ENCODE results near the gene FUZ.

Gene FUZ

GRCh38 chr19:49836176-49837008 is 23.3 kb upstream of the FUZ start:
- H3K9me3 ChIP-seq (replicated peaks in 1 of 2; ENCODE audit: control insufficient read depth in 2 of 2, insufficient read depth in 1 of 2, low read depth in 1 of 2, low read length in 2 of 2), result no peaks in the 10 kb centered on the region
- H4K8ac ChIP-seq (ENCODE audit: low read depth, low read length), result no peak overlapping the region
- H2BK120ac ChIP-seq (ENCODE audit: low read depth, low read length), result no peak overlapping the region
- WGBS, 2 donors (ENCODE audit: extremely low coverage in 2 of 2, insufficient read length in 2 of 2, insufficient replicate concordance in 1 of 2), result no CpG with 5 or more reads among the region's 20 CpGs
- no peak overlapping the region for H2BK15ac ChIP-seq (ENCODE audit: low read length)
- no peak overlapping the region for H3K9ac ChIP-seq (ENCODE audit: low read depth, low read length, poor library complexity)
- no peak overlapping the region for H2AFZ ChIP-seq (ENCODE audit: low read length)
- H3K4ac ChIP-seq (ENCODE audit: low read length), result no peak overlapping the region
- no peak overlapping the region for H3K4me2 ChIP-seq (ENCODE audit: insufficient read depth, low read length, poor library complexity, severe bottlenecking)
- no peak overlapping the region for H3K27ac ChIP-seq (replicated peaks; ENCODE audit: low read length)
- no peaks in the 10 kb centered on the region for H3K4me1 ChIP-seq (ENCODE audit: control insufficient read depth in 2 of 2, insufficient read depth in 1 of 2, low read depth in 1 of 2, low read length in 2 of 2)
- no peak overlapping the region for H2BK12ac ChIP-seq (ENCODE audit: low read length)
- H3K36me3 ChIP-seq (replicated peaks in 1 of 2; ENCODE audit: control insufficient read depth in 2 of 2, insufficient read depth in 2 of 2, low read length in 2 of 2), result peaks cover 71 to 99% of the 10 kb centered on the region in 2 donors
- H2BK5ac ChIP-seq (ENCODE audit: low read length), result no peak overlapping the region
- no peak for DNase-seq (ENCODE audit: low spot score)
- H3K14ac ChIP-seq (ENCODE audit: low read length), result no peak overlapping the region
- no peak overlapping the region for H3K23ac ChIP-seq (ENCODE audit: low read depth, low read length, poor library complexity)
- no peak overlapping the region for H4K91ac ChIP-seq (ENCODE audit: low read depth, low read length, poor library complexity)
- peaks cover 3% of the 10 kb centered on the region for H3K79me1 ChIP-seq (ENCODE audit: low read depth, low read length)
- no peak overlapping the region for H3K18ac ChIP-seq (ENCODE audit: low read length)
- no peak overlapping the region for H2AK5ac ChIP-seq (ENCODE audit: low read depth, low read length)
- H3K27me3 ChIP-seq (ENCODE audit: control insufficient read depth in 3 of 3, insufficient read depth in 3 of 3, low read depth in 1 of 3, low read length in 3 of 3), result no peaks in the 10 kb centered on the region
- no peak overlapping the region for H3K4me3 ChIP-seq (ENCODE audit: low read length in 2 of 2)

- H4K8ac ChIP-seq (ENCODE audit: low read depth, low read length), result no peak overlapping the region
- no peak overlapping the region for H2AK5ac ChIP-seq (ENCODE audit: low read depth, low read length)
- H4K91ac ChIP-seq (ENCODE audit: low read depth, low read length, poor library complexity), result no peak overlapping the region
- no peak overlapping the region for H3K23ac ChIP-seq (ENCODE audit: low read depth, low read length, poor library complexity)
- H3K27me3 ChIP-seq (ENCODE audit: control insufficient read depth in 3 of 3, insufficient read depth in 3 of 3, low read depth in 1 of 3, low read length in 3 of 3), result no peaks in the 10 kb centered on the region
- no peak overlapping the region for H2BK12ac ChIP-seq (ENCODE audit: low read length)
- no peak overlapping the region for H3K4me2 ChIP-seq (ENCODE audit: insufficient read depth, low read length, poor library complexity, severe bottlenecking)
- DNase-seq (ENCODE audit: low spot score), result no peak
- no peak overlapping the region for H2BK120ac ChIP-seq (ENCODE audit: low read depth, low read length)
- no peak overlapping the region for H3K9ac ChIP-seq (ENCODE audit: low read depth, low read length, poor library complexity)
- H2BK15ac ChIP-seq (ENCODE audit: low read length), result no peak overlapping the region
- H3K4me1 ChIP-seq (ENCODE audit: control insufficient read depth in 2 of 2, insufficient read depth in 1 of 2, low read depth in 1 of 2, low read length in 2 of 2), result no peaks in the 10 kb centered on the region
- no peak overlapping the region for H3K18ac ChIP-seq (ENCODE audit: low read length)
- H3K4ac ChIP-seq (ENCODE audit: low read length), result no peak overlapping the region
- peaks cover 5% of the 10 kb centered on the region for H3K79me1 ChIP-seq (ENCODE audit: low read depth, low read length)
- no peak overlapping the region for H3K27ac ChIP-seq (replicated peaks; ENCODE audit: low read length)
- no peaks in the 10 kb centered on the region for H3K9me3 ChIP-seq (replicated peaks in 1 of 2; ENCODE audit: control insufficient read depth in 2 of 2, insufficient read depth in 1 of 2, low read depth in 1 of 2, low read length in 2 of 2)
- H2AFZ ChIP-seq (ENCODE audit: low read length), result no peak overlapping the region
- no peak overlapping the region for H3K4me3 ChIP-seq (ENCODE audit: low read length in 2 of 2)
- H2BK5ac ChIP-seq (ENCODE audit: low read length), result no peak overlapping the region
- H3K14ac ChIP-seq (ENCODE audit: low read length), result no peak overlapping the region
- H3K36me3 ChIP-seq (replicated peaks in 1 of 2; ENCODE audit: control insufficient read depth in 2 of 2, insufficient read depth in 2 of 2, low read length in 2 of 2), result peaks cover 69 to 100% of the 10 kb centered on the region in 2 donors
- no CpG with 5 or more reads among the region's 12 CpGs for WGBS, 2 donors (ENCODE audit: extremely low coverage in 2 of 2, insufficient read length in 2 of 2, insufficient replicate concordance in 1 of 2)
These were observed 22.5 kb upstream of the FUZ start for GRCh38 chr19:49835562-49835961.

- Histone ChIP-seq H3K27ac (replicated peaks; ENCODE audit: low read length) (no peak overlapping the region), H3K79me1 (ENCODE audit: low read depth, low read length) (peaks cover 9% of the 10 kb centered on the region), H2AK5ac (ENCODE audit: low read depth, low read length) (no peak overlapping the region), H4K91ac (ENCODE audit: low read depth, low read length, poor library complexity) (no peak overlapping the region), H3K18ac (ENCODE audit: low read length) (no peak overlapping the region), H3K4me3 (ENCODE audit: low read length in 2 of 2) (no peak overlapping the region), H3K4me2 (ENCODE audit: insufficient read depth, low read length, poor library complexity, severe bottlenecking) (no peak overlapping the region), H3K27me3 (ENCODE audit: control insufficient read depth in 3 of 3, insufficient read depth in 3 of 3, low read depth in 1 of 3, low read length in 3 of 3) (no peaks in the 10 kb centered on the region), H3K9me3 (replicated peaks in 1 of 2; ENCODE audit: control insufficient read depth in 2 of 2, insufficient read depth in 1 of 2, low read depth in 1 of 2, low read length in 2 of 2) (no peaks in the 10 kb centered on the region), H2BK5ac (ENCODE audit: low read length) (no peak overlapping the region), H3K4ac (ENCODE audit: low read length) (no peak overlapping the region), H2BK15ac (ENCODE audit: low read length) (no peak overlapping the region), H2BK12ac (ENCODE audit: low read length) (no peak overlapping the region), H3K14ac (ENCODE audit: low read length) (no peak overlapping the region), H3K36me3 (replicated peaks in 1 of 2; ENCODE audit: control insufficient read depth in 2 of 2, insufficient read depth in 2 of 2, low read length in 2 of 2) (peaks cover 62 to 98% of the 10 kb centered on the region in 2 donors), H3K23ac (ENCODE audit: low read depth, low read length, poor library complexity) (no peak overlapping the region), H2AFZ (ENCODE audit: low read length) (no peak overlapping the region), H3K4me1 (ENCODE audit: control insufficient read depth in 2 of 2, insufficient read depth in 1 of 2, low read depth in 1 of 2, low read length in 2 of 2) (no peaks in the 10 kb centered on the region), H2BK120ac (ENCODE audit: low read depth, low read length) (no peak overlapping the region), H3K9ac (ENCODE audit: low read depth, low read length, poor library complexity) (no peak overlapping the region), H4K8ac (ENCODE audit: low read depth, low read length) (no peak overlapping the region)
- WGBS, 2 donors (ENCODE audit: extremely low coverage in 2 of 2, insufficient read length in 2 of 2, insufficient replicate concordance in 1 of 2), result no CpG with 5 or more reads among the region's 7 CpGs
- no peak for DNase-seq (ENCODE audit: low spot score)
These were observed 20.5 kb upstream of the FUZ start for GRCh38 chr19:49833599-49833998.

- H3K9me3 ChIP-seq (replicated peaks in 1 of 2; ENCODE audit: control insufficient read depth in 2 of 2, insufficient read depth in 1 of 2, low read depth in 1 of 2, low read length in 2 of 2), result no peaks in the 10 kb centered on the region
- no peak overlapping the region for H3K18ac ChIP-seq (ENCODE audit: low read length)
- H3K4ac ChIP-seq (ENCODE audit: low read length), result no peak overlapping the region
- no peak overlapping the region for H2BK5ac ChIP-seq (ENCODE audit: low read length)
- H2BK12ac ChIP-seq (ENCODE audit: low read length), result no peak overlapping the region
- WGBS, 2 donors (ENCODE audit: extremely low coverage in 2 of 2, insufficient read length in 2 of 2, insufficient replicate concordance in 1 of 2), result no CpG with 5 or more reads among the region's 9 CpGs
- H2BK15ac ChIP-seq (ENCODE audit: low read length), result no peak overlapping the region
- H3K4me3 ChIP-seq (ENCODE audit: low read length in 2 of 2), result no peak overlapping the region
- no peak overlapping the region for H4K91ac ChIP-seq (ENCODE audit: low read depth, low read length, poor library complexity)
- H3K27ac ChIP-seq (replicated peaks; ENCODE audit: low read length), result no peak overlapping the region
- no peak overlapping the region for H3K9ac ChIP-seq (ENCODE audit: low read depth, low read length, poor library complexity)
- H4K8ac ChIP-seq (ENCODE audit: low read depth, low read length), result no peak overlapping the region
- H3K23ac ChIP-seq (ENCODE audit: low read depth, low read length, poor library complexity), result no peak overlapping the region
- no peak for DNase-seq (ENCODE audit: low spot score)
- no peak overlapping the region for H2AFZ ChIP-seq (ENCODE audit: low read length)
- peaks cover 11% of the 10 kb centered on the region for H3K79me1 ChIP-seq (ENCODE audit: low read depth, low read length)
- H3K14ac ChIP-seq (ENCODE audit: low read length), result no peak overlapping the region
- no peak overlapping the region for H2AK5ac ChIP-seq (ENCODE audit: low read depth, low read length)
- no peaks in the 10 kb centered on the region for H3K27me3 ChIP-seq (ENCODE audit: control insufficient read depth in 3 of 3, insufficient read depth in 3 of 3, low read depth in 1 of 3, low read length in 3 of 3)
- H2BK120ac ChIP-seq (ENCODE audit: low read depth, low read length), result no peak overlapping the region
- peaks cover 57 to 95% of the 10 kb centered on the region in 2 donors for H3K36me3 ChIP-seq (replicated peaks in 1 of 2; ENCODE audit: control insufficient read depth in 2 of 2, insufficient read depth in 2 of 2, low read length in 2 of 2)
- H3K4me2 ChIP-seq (ENCODE audit: insufficient read depth, low read length, poor library complexity, severe bottlenecking), result no peak overlapping the region
- no peaks in the 10 kb centered on the region for H3K4me1 ChIP-seq (ENCODE audit: control insufficient read depth in 2 of 2, insufficient read depth in 1 of 2, low read depth in 1 of 2, low read length in 2 of 2)
These were observed 19.5 kb upstream of the FUZ start for GRCh38 chr19:49832556-49832955.

All from neuronal stem cell (in vitro differentiated cells).